ENCODE measurements around the gene MYCBP.
"Not testable (repeated sequence)": the region's sequence is repeated elsewhere in the genome, so short reads cannot be mapped to it uniquely, and the experiment has no call there.

DNA sequence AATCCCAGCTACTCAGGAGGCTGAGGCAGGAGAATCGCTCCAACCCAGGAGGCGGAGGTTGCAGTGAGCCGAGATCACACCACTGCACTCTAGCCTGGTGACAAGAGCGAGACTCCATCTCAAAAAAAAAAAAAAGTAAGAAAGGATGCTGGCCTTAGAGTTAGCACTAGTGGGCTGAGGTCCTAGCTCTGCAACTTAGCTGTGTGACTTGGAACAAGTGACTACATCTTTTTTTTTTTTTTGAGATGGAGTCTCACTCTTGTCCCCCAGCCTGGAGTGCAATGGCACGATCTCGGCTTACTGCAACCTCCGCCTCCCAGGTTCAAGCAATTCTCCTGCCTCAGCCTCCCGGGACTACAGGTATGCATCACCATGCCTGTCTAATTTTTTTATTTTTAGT, 41.8 kb upstream of the MYCBP start:
- TF ChIP-seq, protein P1, sequence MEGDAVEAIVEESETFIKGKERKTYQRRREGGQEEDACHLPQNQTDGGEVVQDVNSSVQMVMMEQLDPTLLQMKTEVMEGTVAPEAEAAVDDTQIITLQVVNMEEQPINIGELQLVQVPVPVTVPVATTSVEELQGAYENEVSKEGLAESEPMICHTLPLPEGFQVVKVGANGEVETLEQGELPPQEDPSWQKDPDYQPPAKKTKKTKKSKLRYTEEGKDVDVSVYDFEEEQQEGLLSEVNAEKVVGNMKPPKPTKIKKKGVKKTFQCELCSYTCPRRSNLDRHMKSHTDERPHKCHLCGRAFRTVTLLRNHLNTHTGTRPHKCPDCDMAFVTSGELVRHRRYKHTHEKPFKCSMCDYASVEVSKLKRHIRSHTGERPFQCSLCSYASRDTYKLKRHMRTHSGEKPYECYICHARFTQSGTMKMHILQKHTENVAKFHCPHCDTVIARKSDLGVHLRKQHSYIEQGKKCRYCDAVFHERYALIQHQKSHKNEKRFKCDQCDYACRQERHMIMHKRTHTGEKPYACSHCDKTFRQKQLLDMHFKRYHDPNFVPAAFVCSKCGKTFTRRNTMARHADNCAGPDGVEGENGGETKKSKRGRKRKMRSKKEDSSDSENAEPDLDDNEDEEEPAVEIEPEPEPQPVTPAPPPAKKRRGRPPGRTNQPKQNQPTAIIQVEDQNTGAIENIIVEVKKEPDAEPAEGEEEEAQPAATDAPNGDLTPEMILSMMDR (IDR thresholded peaks at IDR 0.05), result not testable (repeated sequence)
- TF ChIP-seq POLR2A (IDR thresholded peaks at IDR 0.05), result not testable (repeated sequence)

Data from Peyer's patch (tissue), 4 donors.